ENCODE results near the gene DENND5B. TPM values are rescaled to one million over a fixed set of nuclear protein-coding genes. Genes with fewer than 3 reads are reported as not detected.

DENND5B gene
- total and polyA plus RNA-seq, 4 donors = 4.5 to 23.1 (median 9.3) TPM

GRCh38 chr12:31508436-31509150 lies 82.3 kb downstream of the DENND5B start:
- WGBS = 89% methylated on average over 4 of the region's 4 CpGs
- no peak overlapping the region for H3K27ac ChIP-seq (ENCODE audit: low read depth in 1 of 2, low read length in 2 of 2)
- H3K9me3 ChIP-seq (ENCODE audit: control insufficient read depth in 4 of 4, low read length in 3 of 4) = no peaks in the 10 kb centered on the region
- TF ChIP-seq ZBTB33 (IDR thresholded peaks at IDR 0.05) (no peak), FOXA2 (IDR thresholded peaks at IDR 0.05) (no peak), EGR1 (IDR thresholded peaks at IDR 0.05; ENCODE audit: low read depth in 2 of 2) (no peak), MAX (IDR thresholded peaks at IDR 0.05) (no peak), RXRA (IDR thresholded peaks at IDR 0.05) (no peak), HNF4G (IDR thresholded peaks at IDR 0.05) (no peak), JUND (IDR thresholded peaks at IDR 0.05) (no peak), RAD21 (IDR thresholded peaks at IDR 0.05) (no peak), YY1 (IDR thresholded peaks at IDR 0.05) (no peak), REST (IDR thresholded peaks at IDR 0.05) (no peak), GABPA (IDR thresholded peaks at IDR 0.05 in 1 of 2, conservative IDR thresholded peaks at IDR 0.05 in 1 of 2) (no peak), NR2F2 (IDR thresholded peaks at IDR 0.05) (no peak), ATF3 (IDR thresholded peaks at IDR 0.05) (no peak), FOXA1 (IDR thresholded peaks at IDR 0.05) (no peak)
- TF ChIP-seq, protein P1, sequence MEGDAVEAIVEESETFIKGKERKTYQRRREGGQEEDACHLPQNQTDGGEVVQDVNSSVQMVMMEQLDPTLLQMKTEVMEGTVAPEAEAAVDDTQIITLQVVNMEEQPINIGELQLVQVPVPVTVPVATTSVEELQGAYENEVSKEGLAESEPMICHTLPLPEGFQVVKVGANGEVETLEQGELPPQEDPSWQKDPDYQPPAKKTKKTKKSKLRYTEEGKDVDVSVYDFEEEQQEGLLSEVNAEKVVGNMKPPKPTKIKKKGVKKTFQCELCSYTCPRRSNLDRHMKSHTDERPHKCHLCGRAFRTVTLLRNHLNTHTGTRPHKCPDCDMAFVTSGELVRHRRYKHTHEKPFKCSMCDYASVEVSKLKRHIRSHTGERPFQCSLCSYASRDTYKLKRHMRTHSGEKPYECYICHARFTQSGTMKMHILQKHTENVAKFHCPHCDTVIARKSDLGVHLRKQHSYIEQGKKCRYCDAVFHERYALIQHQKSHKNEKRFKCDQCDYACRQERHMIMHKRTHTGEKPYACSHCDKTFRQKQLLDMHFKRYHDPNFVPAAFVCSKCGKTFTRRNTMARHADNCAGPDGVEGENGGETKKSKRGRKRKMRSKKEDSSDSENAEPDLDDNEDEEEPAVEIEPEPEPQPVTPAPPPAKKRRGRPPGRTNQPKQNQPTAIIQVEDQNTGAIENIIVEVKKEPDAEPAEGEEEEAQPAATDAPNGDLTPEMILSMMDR (IDR thresholded peaks at IDR 0.05; ENCODE audit: low read depth, low read length, missing input control) = no peak
- no peak overlapping the region for H3K9ac ChIP-seq (ENCODE audit: low read depth in 1 of 2, low read length in 2 of 2)
- H3K4me1 ChIP-seq (ENCODE audit: control insufficient read depth in 4 of 4, insufficient read depth in 4 of 4, low read length in 3 of 4) = peaks cover 0 to 2% (median 0%) of the 10 kb centered on the region in 4 donors
- DNase-seq (ENCODE audit: low spot score) = no peak
- H3K36me3 ChIP-seq (ENCODE audit: control insufficient read depth in 4 of 4, insufficient read depth in 3 of 4, low read depth in 1 of 4, low read length in 3 of 4) = no peaks in the 10 kb centered on the region
- H3K27me3 ChIP-seq (ENCODE audit: control insufficient read depth in 4 of 4, insufficient read depth in 4 of 4, low read length in 3 of 4) = no peaks in the 10 kb centered on the region
- H3K4me3 ChIP-seq (ENCODE audit: low read depth in 1 of 3, low read length in 3 of 3) = no peak overlapping the region

Measured in liver (tissue), 9 donors.